ENCODE data around the gene ATAD1.

The ATAD1 gene

DNA sequence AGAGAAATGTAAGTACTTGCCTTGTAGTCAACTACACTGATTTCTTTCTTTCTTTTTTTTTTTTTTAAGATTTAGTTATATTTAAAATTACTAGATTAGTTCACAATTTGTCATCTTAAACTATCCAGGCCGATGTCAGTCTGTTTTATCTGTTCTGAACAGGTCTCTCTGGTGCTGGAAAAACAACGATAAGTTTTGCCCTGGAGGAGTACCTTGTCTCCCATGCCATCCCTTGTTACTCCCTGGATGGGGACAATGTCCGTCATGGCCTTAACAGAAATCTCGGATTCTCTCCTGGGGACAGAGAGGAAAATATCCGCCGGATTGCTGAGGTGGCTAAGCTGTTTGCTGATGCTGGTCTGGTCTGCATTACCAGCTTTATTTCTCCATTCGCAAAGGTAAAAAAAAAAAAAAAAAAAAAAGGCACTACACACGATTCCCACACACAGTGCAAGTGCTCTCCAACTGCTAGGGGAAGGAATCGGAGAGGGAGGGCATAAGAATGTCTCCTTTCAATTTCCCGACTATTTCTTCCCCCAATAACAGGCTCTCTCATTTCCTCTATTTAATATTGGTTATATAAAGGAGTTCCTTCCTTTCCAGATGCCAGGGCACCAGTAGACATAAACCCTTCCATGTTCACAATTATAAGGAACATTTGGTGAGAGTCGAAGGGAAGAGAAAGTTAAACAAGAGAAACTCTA lies 105.0 kb downstream of the ATAD1 start:
- Histone ChIP-seq H3K4me3 (no peak overlapping the region), H3K27ac (no peak overlapping the region), H3K9me3 (ENCODE audit: low read depth, low read length) (no peaks in the 10 kb centered on the region)

DNA sequence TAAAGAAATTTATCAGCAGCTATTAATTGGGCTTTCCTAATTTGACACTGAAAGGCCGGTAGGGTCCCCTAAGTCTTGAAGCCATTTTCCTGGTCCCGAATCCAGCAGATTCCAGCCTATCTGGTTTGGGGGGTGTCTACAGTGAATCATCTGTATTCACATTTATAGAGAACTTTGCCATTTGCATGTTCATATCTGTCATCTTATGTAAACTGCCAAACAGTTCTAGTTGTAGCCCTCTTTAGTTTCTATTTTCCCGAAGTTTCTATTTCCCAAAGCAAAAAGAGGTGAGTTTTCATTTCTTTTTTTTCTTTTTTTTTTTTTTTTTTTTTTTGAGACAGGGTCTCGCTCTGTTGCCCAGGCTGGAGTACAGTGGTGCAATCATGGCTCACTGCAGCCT lies 110.8 kb downstream of the ATAD1 start:
- H3K27ac ChIP-seq: no peak overlapping the region
- H3K36me3 ChIP-seq (ENCODE audit: insufficient read depth, low read length): no peaks in the 10 kb centered on the region
- no peak overlapping the region for H3K4me3 ChIP-seq
- no peak for TF ChIP-seq POLR2AphosphoS5 (IDR thresholded peaks at IDR 0.05; ENCODE audit: borderline replicate concordance, low read depth, low read length)
- no peak for TF ChIP-seq EZH2 (IDR thresholded peaks at IDR 0.05)
- no peak for TF ChIP-seq FOXP2 (optimal IDR thresholded peaks at IDR 0.05; ENCODE audit: control extremely low read depth, extremely low read length, insufficient read depth)
- DNase-seq (ENCODE audit: low read depth, low spot score): no peak
- no peak overlapping the region for H3K9ac ChIP-seq (ENCODE audit: insufficient read length)
- H3K9me3 ChIP-seq (ENCODE audit: low read depth, low read length): no peaks in the 10 kb centered on the region

More for the DNA sequence above, 105.0 kb downstream of the ATAD1 start:
- DNase-seq (ENCODE audit: low read depth, low spot score): no peak
- Histone ChIP-seq H3K9ac (ENCODE audit: insufficient read length) (no peak overlapping the region), H3K36me3 (ENCODE audit: insufficient read depth, low read length) (no peaks in the 10 kb centered on the region)
- TF ChIP-seq EZH2 (IDR thresholded peaks at IDR 0.05) (no peak), FOXP2 (optimal IDR thresholded peaks at IDR 0.05; ENCODE audit: control extremely low read depth, extremely low read length, insufficient read depth) (no peak), POLR2AphosphoS5 (IDR thresholded peaks at IDR 0.05; ENCODE audit: borderline replicate concordance, low read depth, low read length) (no peak)

DNA sequence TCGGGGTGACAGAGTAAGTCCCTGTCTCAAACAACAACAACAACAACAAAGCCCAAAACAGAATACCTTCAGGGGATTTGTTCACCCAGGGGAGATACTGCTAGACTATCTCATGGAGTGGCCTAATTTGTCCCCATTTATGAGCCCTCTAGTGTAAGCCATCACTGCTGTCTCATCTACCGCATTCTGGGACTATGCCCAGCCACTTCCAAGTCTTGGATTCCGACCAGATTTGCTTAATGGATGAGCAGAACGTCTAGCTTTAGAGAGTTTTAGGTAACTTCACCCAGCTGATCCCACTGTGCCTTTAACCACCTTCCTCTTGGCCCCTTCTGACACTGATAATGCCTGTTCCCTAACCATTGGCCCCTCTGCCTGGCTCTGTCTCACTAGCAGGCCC lies 111.3 kb downstream of the ATAD1 start:
- no peak overlapping the region for H3K4me3 ChIP-seq
- no peaks in the 10 kb centered on the region for H3K36me3 ChIP-seq (ENCODE audit: insufficient read depth, low read length)
- H3K9ac ChIP-seq (ENCODE audit: insufficient read length): no peak overlapping the region
- H3K27ac ChIP-seq: no peak overlapping the region
- no peaks in the 10 kb centered on the region for H3K9me3 ChIP-seq (ENCODE audit: low read depth, low read length)
- TF ChIP-seq EZH2 (IDR thresholded peaks at IDR 0.05): no peak
- TF ChIP-seq FOXP2 (optimal IDR thresholded peaks at IDR 0.05; ENCODE audit: control extremely low read depth, extremely low read length, insufficient read depth): no peak
- TF ChIP-seq POLR2AphosphoS5 (IDR thresholded peaks at IDR 0.05; ENCODE audit: borderline replicate concordance, low read depth, low read length): no peak
- no peak for DNase-seq (ENCODE audit: low read depth, low spot score)

DNA sequence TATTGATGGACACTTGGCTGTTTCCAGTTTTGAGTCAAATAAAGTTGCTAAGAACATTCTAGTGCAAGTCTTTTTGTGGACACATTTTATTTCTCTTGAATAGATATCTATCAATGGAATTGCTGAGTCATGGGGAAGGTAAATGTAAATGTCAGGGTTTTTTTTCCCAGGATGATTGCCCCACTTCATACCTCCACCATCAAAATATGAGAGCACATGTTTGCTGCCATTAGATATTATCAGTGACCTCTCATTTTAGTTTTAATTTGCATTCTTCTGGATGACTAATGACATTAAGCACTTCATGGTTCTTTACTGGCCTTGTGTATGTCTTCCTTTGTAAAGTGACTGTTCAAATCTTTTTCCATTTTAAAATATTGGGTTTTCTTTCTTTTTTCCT lies 112.7 kb downstream of the ATAD1 start:
- Histone ChIP-seq H3K36me3 (ENCODE audit: insufficient read depth, low read length) (no peaks in the 10 kb centered on the region), H3K4me3 (no peak overlapping the region), H3K27ac (no peak overlapping the region), H3K9me3 (ENCODE audit: low read depth, low read length) (no peaks in the 10 kb centered on the region), H3K9ac (ENCODE audit: insufficient read length) (no peak overlapping the region)
- TF ChIP-seq EZH2 (IDR thresholded peaks at IDR 0.05) (no peak), POLR2AphosphoS5 (IDR thresholded peaks at IDR 0.05; ENCODE audit: borderline replicate concordance, low read depth, low read length) (no peak)
- DNase-seq (ENCODE audit: low read depth, low spot score): no peak

DNA sequence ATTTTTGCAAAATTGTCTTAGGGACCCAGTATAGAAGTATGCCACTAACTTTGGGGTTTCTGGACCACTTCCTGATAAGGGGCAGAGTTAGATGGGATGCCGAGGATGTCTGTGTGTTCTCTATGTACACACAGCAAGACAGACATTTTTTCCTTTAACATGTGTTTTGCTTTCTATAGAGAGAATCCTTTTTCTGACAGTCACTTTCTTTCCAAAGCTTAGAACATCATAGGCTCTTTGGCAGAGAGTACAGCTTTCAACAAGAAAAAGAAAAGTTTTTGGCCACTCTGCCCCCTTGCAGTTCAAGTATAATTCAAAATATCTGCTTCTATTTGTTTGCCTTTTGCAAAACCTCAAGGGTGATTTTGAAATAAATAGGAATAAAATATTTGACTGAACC lies 114.3 kb downstream of the ATAD1 start:
- Histone ChIP-seq H3K36me3 (ENCODE audit: insufficient read depth, low read length) (no peaks in the 10 kb centered on the region), H3K27ac (no peak overlapping the region), H3K9me3 (ENCODE audit: low read depth, low read length) (no peaks in the 10 kb centered on the region), H3K9ac (ENCODE audit: insufficient read length) (no peak overlapping the region), H3K4me3 (no peak overlapping the region)
- TF ChIP-seq EZH2 (IDR thresholded peaks at IDR 0.05) (no peak), FOXP2 (optimal IDR thresholded peaks at IDR 0.05; ENCODE audit: control extremely low read depth, extremely low read length, insufficient read depth) (no peak), POLR2AphosphoS5 (IDR thresholded peaks at IDR 0.05; ENCODE audit: borderline replicate concordance, low read depth, low read length) (no peak)
- DNase-seq (ENCODE audit: low read depth, low spot score): no peak

DNA sequence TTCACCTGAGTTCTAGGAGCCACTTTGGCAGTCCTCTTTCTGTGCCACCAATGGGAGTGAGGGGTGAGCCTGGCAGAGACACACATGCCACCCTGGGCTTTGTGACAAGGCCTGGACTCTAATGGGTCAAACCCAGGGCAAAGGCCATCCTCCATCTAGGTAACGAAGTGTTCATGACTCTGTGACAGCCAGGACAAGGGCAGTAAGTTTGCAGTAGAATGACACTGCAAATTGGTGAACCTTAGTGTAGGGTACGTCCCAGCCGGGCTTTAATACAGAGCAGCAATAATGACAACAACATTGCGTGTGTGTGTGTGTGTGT lies 115.1 kb downstream of the ATAD1 start:
- no peak for TF ChIP-seq POLR2AphosphoS5 (IDR thresholded peaks at IDR 0.05; ENCODE audit: borderline replicate concordance, low read depth, low read length)
- TF ChIP-seq EZH2 (IDR thresholded peaks at IDR 0.05): no peak
- no peak for TF ChIP-seq FOXP2 (optimal IDR thresholded peaks at IDR 0.05; ENCODE audit: control extremely low read depth, extremely low read length, insufficient read depth)
- Histone ChIP-seq H3K27ac (no peak overlapping the region), H3K9me3 (ENCODE audit: low read depth, low read length) (no peaks in the 10 kb centered on the region), H3K9ac (ENCODE audit: insufficient read length) (no peak overlapping the region), H3K4me3 (no peak overlapping the region), H3K36me3 (ENCODE audit: insufficient read depth, low read length) (no peaks in the 10 kb centered on the region)
- no peak for DNase-seq (ENCODE audit: low read depth, low spot score)

DNA sequence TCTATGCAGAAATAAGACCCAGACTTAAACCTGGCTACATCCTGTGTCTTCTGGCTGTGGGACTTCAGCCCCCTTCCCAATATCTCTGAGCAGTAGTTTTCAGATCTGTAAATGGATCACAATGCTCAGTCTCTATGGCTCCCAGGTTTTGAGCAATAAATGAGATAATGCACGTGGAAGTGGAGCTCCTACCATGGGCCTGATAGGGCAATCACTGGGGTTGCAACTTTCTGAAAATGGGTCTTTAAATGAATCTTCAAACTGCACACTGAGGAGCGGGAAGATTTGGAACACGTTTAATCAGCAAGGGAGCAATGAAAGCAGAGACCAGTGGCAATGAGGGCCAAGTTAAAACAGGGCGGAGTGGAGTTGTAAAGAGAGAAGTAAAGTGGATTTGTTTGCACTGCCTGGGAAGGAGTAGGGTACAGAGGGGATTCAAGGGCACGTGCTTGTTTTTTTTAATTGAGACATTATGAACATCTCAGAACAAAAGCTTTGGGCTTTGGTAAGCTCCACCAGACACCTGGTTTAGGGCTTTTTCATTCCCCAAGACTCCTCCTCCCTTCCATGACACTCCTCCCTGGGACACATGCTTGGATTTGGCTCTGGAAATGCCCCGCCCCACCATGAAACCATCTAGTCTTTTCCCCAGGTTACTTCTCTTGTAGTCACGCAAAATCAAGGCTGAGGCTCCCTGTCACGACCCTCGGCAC lies 115.6 kb downstream of the ATAD1 start:
- TF ChIP-seq POLR2AphosphoS5 (IDR thresholded peaks at IDR 0.05; ENCODE audit: borderline replicate concordance, low read depth, low read length) (no peak), FOXP2 (optimal IDR thresholded peaks at IDR 0.05; ENCODE audit: control extremely low read depth, extremely low read length, insufficient read depth) (no peak), EZH2 (IDR thresholded peaks at IDR 0.05) (no peak)
- H3K4me3 ChIP-seq: no peak overlapping the region
- no peaks in the 10 kb centered on the region for H3K36me3 ChIP-seq (ENCODE audit: insufficient read depth, low read length)
- H3K9me3 ChIP-seq (ENCODE audit: low read depth, low read length): no peaks in the 10 kb centered on the region
- no peak overlapping the region for H3K27ac ChIP-seq
- no peak overlapping the region for H3K9ac ChIP-seq (ENCODE audit: insufficient read length)
- DNase-seq (ENCODE audit: low read depth, low spot score): no peak

Data from SK-N-MC (cell line).